ENCODE data around the gene TRAPPC11.

The TRAPPC11 gene

DNA sequence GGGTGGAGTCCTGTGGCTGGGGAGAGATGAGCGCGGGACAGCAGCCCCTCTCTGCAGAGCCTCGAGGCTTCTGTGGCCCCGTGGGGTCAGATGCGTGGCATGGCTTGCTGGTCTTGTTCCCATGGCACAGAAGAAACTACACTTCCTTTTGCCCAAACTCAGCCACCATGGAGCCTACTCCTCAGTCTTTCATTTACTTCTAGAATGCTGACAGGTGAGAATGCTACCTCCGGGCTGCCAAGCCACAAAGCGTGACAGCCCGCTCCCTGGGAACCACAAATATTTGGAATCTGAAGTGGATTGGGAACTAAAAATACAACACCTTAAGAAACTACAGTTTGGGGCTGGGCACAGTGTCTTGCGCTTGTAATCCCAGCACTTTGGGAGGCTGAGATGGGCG, 98.0 kb downstream of the TRAPPC11 start:
- no peak for DNase-seq (ENCODE audit: low read depth in 2 of 2, low spot score in 1 of 2)

GRCh38 chr4:183758061-183758757, 99.1 kb downstream of the TRAPPC11 start:
- DNase-seq (ENCODE audit: low read depth in 2 of 2, low spot score in 1 of 2), result no peak

DNA sequence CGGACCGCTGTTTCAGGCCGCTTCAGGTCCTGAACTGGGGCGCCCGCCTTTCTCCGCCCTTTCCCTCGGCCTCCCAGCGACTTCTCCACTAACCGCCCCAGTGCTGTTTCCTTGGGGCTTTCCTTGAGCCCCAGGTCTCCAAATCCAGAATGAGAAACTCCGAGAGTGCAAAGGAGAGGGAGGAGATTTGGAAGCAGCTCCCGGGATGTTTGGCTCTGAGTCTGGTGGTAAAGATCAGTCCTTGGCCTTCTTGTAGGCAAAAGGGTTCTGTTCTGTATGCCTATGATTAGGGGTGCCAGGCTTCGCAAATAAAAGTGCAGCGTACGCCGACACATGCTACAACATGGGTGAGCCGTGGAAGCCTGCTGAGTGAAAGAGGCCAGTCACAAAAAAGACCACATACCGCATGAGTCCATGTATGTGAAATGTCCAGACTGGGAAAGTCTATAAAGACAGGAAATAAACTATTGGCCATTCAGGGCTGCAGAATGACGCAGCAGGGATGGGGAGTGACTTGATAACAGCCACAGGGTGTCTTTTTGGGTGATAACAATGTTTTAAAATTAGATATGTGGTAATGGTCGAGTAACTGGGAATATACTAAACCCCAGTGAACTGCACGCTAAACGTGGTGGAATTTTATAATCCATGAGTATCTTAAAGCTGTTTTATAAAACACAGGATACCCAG, 99.8 kb downstream of the TRAPPC11 start:
- DNase-seq (ENCODE audit: low read depth in 2 of 2, low spot score in 1 of 2), result no peak

DNA sequence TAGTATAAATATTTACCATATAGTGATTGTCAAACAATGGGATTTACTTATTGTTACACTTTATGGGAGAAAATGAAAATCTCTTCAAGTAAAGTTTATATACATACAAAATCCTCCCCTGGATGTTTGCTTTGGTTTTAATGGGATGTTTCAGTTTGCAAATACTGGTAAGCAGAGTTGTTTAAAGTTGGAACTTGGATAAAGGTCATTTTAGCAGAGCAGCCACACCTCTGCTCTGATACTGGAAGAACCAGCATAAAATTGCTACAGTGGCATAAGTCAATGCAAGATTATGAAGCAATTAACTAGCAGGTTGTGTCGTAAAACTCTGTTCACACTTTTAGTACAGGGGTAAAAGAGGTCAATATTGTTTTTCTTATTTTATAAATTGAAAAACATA, 101.2 kb downstream of the TRAPPC11 start:
- no peak for DNase-seq (ENCODE audit: low read depth in 2 of 2, low spot score in 1 of 2)

All from stimulated activated CD8-positive, alpha-beta memory T cell treated with anti-CD3 and anti-CD28 coated beads, Interleukin-4, amount 100 ng/mL, for 1 hour (primary cell).